Progenitor cell of endocrine pancreas (in vitro differentiated cells): ENCODE data around the gene LRP1B. TPM values are rescaled to one million over a fixed set of nuclear protein-coding genes. Genes with fewer than 3 reads are reported as not detected.

ENCODE experiments used
- DNase-seq: peaks from one replicate; pipeline ENCODE4 v3.0.0; 2021; ENCODE audit warnings: low spot score; ENCODE audit not compliant: unreplicated experiment
- H3K27ac Mint-ChIP-seq: 2 replicates; pipeline ENCODE4 v1.8.0; 2021; ENCODE audit warnings: mild to moderate bottlenecking, moderate library complexity, mixed read lengths
- H3K27me3 Mint-ChIP-seq: 2 replicates; pipeline ENCODE4 v1.8.0; 2021; ENCODE audit warnings: mixed read lengths
- H3K36me3 Mint-ChIP-seq: 2 replicates; pipeline ENCODE4 v1.8.0; 2022; ENCODE audit warnings: mixed read lengths; ENCODE audit not compliant: insufficient read depth
- H3K4me1 Mint-ChIP-seq: 2 replicates; pipeline ENCODE4 v1.8.0; 2021; ENCODE audit warnings: low read depth, mixed read lengths
- H3K4me3 Mint-ChIP-seq: 2 replicates; pipeline ENCODE4 v1.8.0; 2021; ENCODE audit warnings: low read depth, mild to moderate bottlenecking, moderate library complexity, mixed read lengths
- H3K9me3 Mint-ChIP-seq: 2 replicates; pipeline ENCODE4 v1.8.0; 2021; ENCODE audit warnings: low read depth, mixed read lengths
- CTCF ChIP-seq: fragments of 200-600 bp; sonication (generic); IDR thresholded peaks from one replicate; pipeline ENCODE4 v1.5.0; 2021; ENCODE audit warnings: antibody characterized with exemption, mild to moderate bottlenecking; ENCODE audit not compliant: unreplicated experiment
- total RNA-seq: library from RNA; stranded (reverse); gene quantifications from 2 replicates; pipeline ENCODE4 v1.2.1, GENCODE V29; 2021

The LRP1B gene
- total RNA-seq, 1 donor from 2014 or later, result 0.57 TPM

- no peaks in the 10 kb centered on the region for H3K27me3 Mint-ChIP-seq
Observed at GRCh38 chr2:140247451-140248195, 1883.2 kb downstream of the LRP1B start.

GRCh38 chr2:140246957-140247356 lies 1883.9 kb downstream of the LRP1B start:
- no peaks in the 10 kb centered on the region for H3K4me1 Mint-ChIP-seq
- no peak overlapping the region for H3K27ac Mint-ChIP-seq
- no peak for TF ChIP-seq CTCF
- no peaks in the 10 kb centered on the region for H3K9me3 Mint-ChIP-seq
- no peaks in the 10 kb centered on the region for H3K36me3 Mint-ChIP-seq
- H3K27me3 Mint-ChIP-seq, result no peaks in the 10 kb centered on the region
- no peak overlapping the region for H3K4me3 Mint-ChIP-seq
- DNase-seq, result no peak

More at GRCh38 chr2:140247451-140248195, 1883.2 kb downstream of the LRP1B start:
- TF ChIP-seq CTCF, result no peak
- H3K9me3 Mint-ChIP-seq, result no peaks in the 10 kb centered on the region
- H3K36me3 Mint-ChIP-seq, result no peaks in the 10 kb centered on the region
- H3K4me1 Mint-ChIP-seq, result no peaks in the 10 kb centered on the region
- DNase-seq, result no peak
- H3K27ac Mint-ChIP-seq, result no peak overlapping the region
- no peak overlapping the region for H3K4me3 Mint-ChIP-seq

- no peaks in the 10 kb centered on the region for H3K36me3 Mint-ChIP-seq
- H3K27ac Mint-ChIP-seq, result no peak overlapping the region
Observed at GRCh38 chr2:140246058-140246457, 1884.8 kb downstream of the LRP1B start.

GRCh38 chr2:140242889-140243288 lies 1887.9 kb downstream of the LRP1B start:
- Mint-ChIP-seq H3K27me3 (no peaks in the 10 kb centered on the region), H3K9me3 (no peaks in the 10 kb centered on the region), H3K4me1 (peaks cover 8% of the 10 kb centered on the region), H3K27ac (no peak overlapping the region), H3K36me3 (no peaks in the 10 kb centered on the region), H3K4me3 (no peak overlapping the region)
- DNase-seq, result no peak
- no peak for TF ChIP-seq CTCF

More at GRCh38 chr2:140246058-140246457, 1884.8 kb downstream of the LRP1B start:
- no peak overlapping the region for H3K4me3 Mint-ChIP-seq
- H3K27me3 Mint-ChIP-seq, result no peaks in the 10 kb centered on the region
- no peak for DNase-seq
- TF ChIP-seq CTCF, result no peak
- H3K4me1 Mint-ChIP-seq, result no peaks in the 10 kb centered on the region
- no peaks in the 10 kb centered on the region for H3K9me3 Mint-ChIP-seq

GRCh38 chr2:140234116-140234515 lies 1896.7 kb downstream of the LRP1B start:
- Mint-ChIP-seq H3K4me3 (no peak overlapping the region), H3K27me3 (no peaks in the 10 kb centered on the region), H3K27ac (no peak overlapping the region), H3K4me1 (no peaks in the 10 kb centered on the region), H3K9me3 (no peaks in the 10 kb centered on the region), H3K36me3 (no peaks in the 10 kb centered on the region)
- DNase-seq, result no peak
- no peak for TF ChIP-seq CTCF
